NT2/D1 (cell line): ENCODE data around the gene PEAK1.

Source experiments
- SUZ12 ChIP-seq: IDR thresholded peaks from 2 replicates; pipeline ENCODE4 v1.6.1; 2011; ENCODE audit not compliant: insufficient read length, insufficient read depth; ENCODE audit errors: extremely low read depth
- YY1 ChIP-seq: IDR thresholded peaks from 2 replicates; pipeline ENCODE4 v1.6.1; 2011; ENCODE audit not compliant: insufficient read length, insufficient read depth
- ZNF274 ChIP-seq: IDR thresholded peaks from 2 replicates; pipeline ENCODE4 v1.6.1; 2011; ENCODE audit warnings: mild to moderate bottlenecking, low read depth, low read length

DNA sequence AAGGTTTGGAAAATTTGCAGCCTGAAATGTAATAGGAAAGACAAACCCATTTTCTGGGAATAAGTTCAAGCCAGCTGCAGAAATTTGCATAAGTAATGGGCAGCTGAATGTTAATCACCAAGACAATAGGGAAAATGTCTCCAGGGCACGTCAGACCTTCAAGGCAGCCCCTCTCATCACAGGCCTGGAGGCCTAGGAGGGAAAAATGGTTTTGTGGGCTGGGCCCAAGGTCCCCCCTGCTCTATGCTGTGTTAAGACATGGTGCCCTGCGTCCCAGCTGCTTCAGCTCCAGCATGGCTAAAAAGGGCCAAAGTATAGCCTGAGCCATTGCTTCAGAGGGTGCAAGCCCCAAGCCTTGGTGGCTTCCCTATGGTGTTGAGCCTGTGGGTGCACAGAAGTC is 184.3 kb downstream of the PEAK1 start:
- TF ChIP-seq ZNF274 (no peak), SUZ12 (no peak), YY1 (no peak)
